ENCODE measurements around the gene HSD17B14. TPM values are rescaled to one million over a fixed set of nuclear protein-coding genes. Genes with fewer than 3 reads are reported as not detected.

Gene HSD17B14
- total and polyA plus RNA-seq, 2 of the 13 experiments (the other 11 are each of a cell fraction or from before 2014, with no cell fraction given) = 0.58 to 1.2 TPM

DNA sequence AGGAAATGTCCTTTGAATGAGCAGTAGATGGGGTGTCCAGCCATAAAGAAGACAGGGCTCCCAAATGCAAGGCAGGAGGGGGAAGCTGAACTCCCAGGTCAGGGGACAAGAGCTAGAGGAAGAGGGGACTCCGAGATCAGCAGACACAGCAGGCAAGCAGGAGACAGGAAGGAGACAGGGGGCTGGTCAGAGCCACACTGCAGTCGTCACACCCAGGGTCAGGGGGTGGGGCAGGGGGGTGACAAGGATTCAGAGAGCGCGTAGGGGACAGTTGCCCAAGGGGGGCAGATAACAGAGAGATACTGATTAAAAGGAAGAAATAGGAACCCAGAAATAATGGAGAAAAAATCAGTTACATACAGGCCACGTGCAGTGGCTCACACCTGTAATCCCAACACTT is 3.2 kb downstream of the HSD17B14 start:
- FAIRE-seq = no peak
- POLR2A ChIA-PET = no interaction called here

More for the DNA sequence above, 3.2 kb downstream of the HSD17B14 start:
- Histone ChIP-seq H3K4me1 (ENCODE audit: insufficient read depth, low read length) (peaks cover 19% of the 10 kb centered on the region), H3K9ac (ENCODE audit: insufficient read depth, low read depth, low read length) (no peak overlapping the region), H3K79me2 (ENCODE audit: insufficient read depth, low read length) (no peaks in the 10 kb centered on the region), H3K27ac (ENCODE audit: extremely low read length, insufficient read depth, low read length) (no peak overlapping the region), H3K4me2 (ENCODE audit: low read depth, low read length) (no peak overlapping the region), H2AFZ (ENCODE audit: low read length) (no peak overlapping the region), H3K27me3 (ENCODE audit: control insufficient read depth in 1 of 2, insufficient read depth in 2 of 2, low read length in 2 of 2) (no peaks in the 10 kb centered on the region), H3K4me3 (replicated peaks in 1 of 3; ENCODE audit: insufficient read depth in 1 of 3, low read depth in 2 of 3, low read length in 3 of 3) (no peak overlapping the region), H3K36me3 (replicated peaks in 1 of 2; ENCODE audit: control insufficient read depth in 1 of 2, insufficient read depth in 2 of 2, low read length in 2 of 2) (peaks cover 0 to 2% of the 10 kb centered on the region in 2 experiments; a peak in 1 of 5 replicates), H4K20me1 (ENCODE audit: insufficient read depth, low read length) (no peaks in the 10 kb centered on the region), H3K9me3 (ENCODE audit: low read length) (no peaks in the 10 kb centered on the region)
- intact Hi-C loops (cut with micrococcal nuclease; ENCODE audit: unreplicated experiment) (no loop called here), in situ Hi-C loops (cut with HindIII; ENCODE audit: extremely low pct_ligation_motif_present, low pct_unique_long_range_greater_than_20kb) (loop anchor here (10.0 kb wide), 1 partner anchor 158 kb away; the partner anchor contains the start of gene NTN5)
- ATAC-seq = no peak
- TF ChIP-seq, protein P1, sequence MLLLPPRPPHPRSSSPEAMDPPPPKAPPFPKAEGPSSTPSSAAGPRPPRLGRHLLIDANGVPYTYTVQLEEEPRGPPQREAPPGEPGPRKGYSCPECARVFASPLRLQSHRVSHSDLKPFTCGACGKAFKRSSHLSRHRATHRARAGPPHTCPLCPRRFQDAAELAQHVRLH (CRISPR knock-in tag; IDR thresholded peaks at IDR 0.05; ENCODE audit: borderline replicate concordance, low read depth) = no peak
- TF ChIP-seq, protein P2, sequence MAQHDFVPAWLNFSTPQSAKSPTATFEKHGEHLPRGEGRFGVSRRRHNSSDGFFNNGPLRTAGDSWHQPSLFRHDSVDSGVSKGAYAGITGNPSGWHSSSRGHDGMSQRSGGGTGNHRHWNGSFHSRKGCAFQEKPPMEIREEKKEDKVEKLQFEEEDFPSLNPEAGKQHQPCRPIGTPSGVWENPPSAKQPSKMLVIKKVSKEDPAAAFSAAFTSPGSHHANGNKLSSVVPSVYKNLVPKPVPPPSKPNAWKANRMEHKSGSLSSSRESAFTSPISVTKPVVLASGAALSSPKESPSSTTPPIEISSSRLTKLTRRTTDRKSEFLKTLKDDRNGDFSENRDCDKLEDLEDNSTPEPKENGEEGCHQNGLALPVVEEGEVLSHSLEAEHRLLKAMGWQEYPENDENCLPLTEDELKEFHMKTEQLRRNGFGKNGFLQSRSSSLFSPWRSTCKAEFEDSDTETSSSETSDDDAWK (CRISPR knock-in tag; IDR thresholded peaks at IDR 0.05) = no peak
- TF ChIP-seq ZNF598 (CRISPR knock-in tag; IDR thresholded peaks at IDR 0.05; ENCODE audit: borderline replicate concordance) = no peak
- TF ChIP-seq KLF6 (CRISPR knock-in tag; IDR thresholded peaks at IDR 0.05) = no peak
- no peak for TF ChIP-seq NFKB2 (CRISPR knock-in tag; IDR thresholded peaks at IDR 0.05; ENCODE audit: borderline replicate concordance)
- TF ChIP-seq, protein P3, sequence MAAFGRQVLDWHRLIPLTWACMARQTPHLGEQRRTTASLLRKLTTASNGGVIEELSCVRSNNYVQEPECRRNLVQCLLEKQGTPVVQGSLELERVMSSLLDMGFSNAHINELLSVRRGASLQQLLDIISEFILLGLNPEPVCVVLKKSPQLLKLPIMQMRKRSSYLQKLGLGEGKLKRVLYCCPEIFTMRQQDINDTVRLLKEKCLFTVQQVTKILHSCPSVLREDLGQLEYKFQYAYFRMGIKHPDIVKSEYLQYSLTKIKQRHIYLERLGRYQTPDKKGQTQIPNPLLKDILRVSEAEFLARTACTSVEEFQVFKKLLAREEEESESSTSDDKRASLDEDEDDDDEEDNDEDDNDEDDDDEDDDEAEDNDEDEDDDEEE (CRISPR knock-in tag; IDR thresholded peaks at IDR 0.05) = no peak
- no peak for TF ChIP-seq ZNF879 (CRISPR knock-in tag; IDR thresholded peaks at IDR 0.05)
- no peak for TF ChIP-seq RFX5 (IDR thresholded peaks at IDR 0.05; ENCODE audit: low read depth, low read length)
- TF ChIP-seq, protein P4, sequence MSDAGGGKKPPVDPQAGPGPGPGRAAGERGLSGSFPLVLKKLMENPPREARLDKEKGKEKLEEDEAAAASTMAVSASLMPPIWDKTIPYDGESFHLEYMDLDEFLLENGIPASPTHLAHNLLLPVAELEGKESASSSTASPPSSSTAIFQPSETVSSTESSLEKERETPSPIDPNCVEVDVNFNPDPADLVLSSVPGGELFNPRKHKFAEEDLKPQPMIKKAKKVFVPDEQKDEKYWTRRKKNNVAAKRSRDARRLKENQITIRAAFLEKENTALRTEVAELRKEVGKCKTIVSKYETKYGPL (CRISPR knock-in tag; IDR thresholded peaks at IDR 0.05) = no peak
- TF ChIP-seq ZNF501 (CRISPR knock-in tag; IDR thresholded peaks at IDR 0.05) = no peak
- no peak for TF ChIP-seq NR1H2 (CRISPR knock-in tag; IDR thresholded peaks at IDR 0.05; ENCODE audit: borderline replicate concordance, low read depth)
- WGBS (ENCODE audit: low lambda C conversion rate) = 84% methylated on average over 5 of the region's 5 CpGs
- CTCF ChIA-PET (ENCODE audit: low intra/inter-chr PET ratio, low total read pairs) = no interaction called here
- no TSS peak for BruUV-seq (replicated peaks)
- no peak for DNase-seq (ENCODE audit: low spot score)

All from HepG2 (cell line).